NCI-H82 (cell line): ENCODE results near the gene NDUFB7.
"Not testable (repeated sequence)": the region's sequence is repeated elsewhere in the genome, so short reads cannot be mapped to it uniquely, and the experiment has no call there.

Experiments used
- DNase-seq: peaks from one replicate; lab custom pipeline; 2025; lab: John Stamatoyannopoulos, UW

NDUFB7 gene

DNA sequence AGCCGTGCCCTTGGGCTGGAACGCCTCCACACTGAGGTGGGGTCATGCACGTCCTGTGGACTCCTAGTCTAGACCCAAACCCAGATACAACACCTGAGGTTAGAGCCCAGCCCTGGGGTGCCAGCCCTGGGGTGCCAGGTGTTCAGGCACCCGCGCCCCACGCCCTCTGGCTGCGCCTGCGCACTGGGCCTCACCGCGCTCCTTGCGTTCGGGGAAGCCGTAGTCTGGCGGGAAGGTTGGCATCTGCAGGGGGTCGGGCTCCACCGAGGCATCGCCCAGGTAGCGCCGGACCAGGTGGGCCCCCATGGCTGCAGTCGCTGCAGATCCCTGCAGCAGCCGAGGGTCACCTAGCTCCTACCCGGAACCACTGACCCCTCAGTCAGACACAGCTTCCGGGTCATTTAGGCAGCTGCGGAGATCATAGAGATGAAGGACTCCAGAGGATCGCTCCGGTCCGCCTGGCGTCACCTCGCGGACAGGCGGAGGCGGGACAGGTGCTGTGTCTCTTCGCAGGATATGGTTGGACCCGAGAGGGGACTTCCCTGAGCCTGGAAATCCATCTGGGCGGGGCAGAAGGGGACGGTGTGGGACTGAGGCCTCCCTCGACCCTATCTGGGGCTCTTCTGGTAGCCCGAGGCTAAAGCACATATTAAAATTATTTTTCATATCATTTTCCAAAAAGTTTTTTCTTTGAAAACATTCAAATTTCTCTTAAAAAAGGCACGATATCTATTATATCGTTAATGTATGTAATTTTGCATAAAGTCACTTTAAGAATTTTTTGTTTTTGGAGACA, at the start of gene NDUFB7:
Gene NDUFB7, minus strand, starts transcription at position 372 of the 796 bp plus-strand sequence. Its CDS starts 66 bp downstream, at position 306.
- peak; percentile 99 for DNase-seq

DNA sequence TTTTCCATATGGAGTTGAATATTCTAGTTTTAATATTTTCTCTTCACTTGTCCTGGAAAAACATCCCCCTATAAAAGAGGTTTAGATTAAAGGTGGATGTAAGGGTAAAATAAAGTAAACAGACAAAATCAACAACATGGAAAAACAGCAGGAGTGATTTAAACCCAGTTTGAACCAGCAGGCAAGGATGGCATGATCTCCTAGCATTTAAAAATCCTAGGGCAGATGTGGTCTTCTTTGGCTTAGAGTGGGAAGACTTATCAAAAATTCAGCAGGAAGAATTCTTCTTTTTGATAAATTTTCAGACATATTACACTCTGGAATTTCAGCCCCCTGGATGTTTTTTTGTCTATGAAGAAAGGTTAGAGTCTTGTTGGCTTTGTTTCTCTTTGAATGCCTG, 47.5 kb upstream of the NDUFB7 start:
- no peak for DNase-seq

GRCh38 chr19:14616407-14616806, 44.5 kb upstream of the NDUFB7 start:
- no peak for DNase-seq

DNA sequence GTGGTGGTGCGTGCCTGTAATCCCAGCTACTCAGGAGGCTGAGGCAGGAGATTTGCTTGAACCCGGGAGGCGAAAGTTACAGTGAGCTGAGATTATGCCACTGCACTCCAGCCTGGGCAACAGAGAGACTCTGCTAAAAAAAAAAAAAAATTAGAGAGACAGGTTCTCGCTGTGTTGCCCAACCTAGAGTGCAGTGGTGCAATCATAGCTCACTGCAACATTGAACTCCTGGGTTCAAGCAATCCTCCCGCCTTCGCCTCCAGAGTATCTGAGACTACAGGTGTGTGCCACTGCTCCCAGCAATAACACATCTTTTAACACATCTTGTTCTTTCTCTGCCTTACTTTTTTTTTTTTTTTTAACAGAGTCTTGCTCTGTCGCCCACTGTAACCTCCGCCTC, 43.8 kb upstream of the NDUFB7 start:
- no peak for DNase-seq

- no peak for DNase-seq
Observed at GRCh38 chr19:14614099-14614412, 42.2 kb upstream of the NDUFB7 start.

DNA sequence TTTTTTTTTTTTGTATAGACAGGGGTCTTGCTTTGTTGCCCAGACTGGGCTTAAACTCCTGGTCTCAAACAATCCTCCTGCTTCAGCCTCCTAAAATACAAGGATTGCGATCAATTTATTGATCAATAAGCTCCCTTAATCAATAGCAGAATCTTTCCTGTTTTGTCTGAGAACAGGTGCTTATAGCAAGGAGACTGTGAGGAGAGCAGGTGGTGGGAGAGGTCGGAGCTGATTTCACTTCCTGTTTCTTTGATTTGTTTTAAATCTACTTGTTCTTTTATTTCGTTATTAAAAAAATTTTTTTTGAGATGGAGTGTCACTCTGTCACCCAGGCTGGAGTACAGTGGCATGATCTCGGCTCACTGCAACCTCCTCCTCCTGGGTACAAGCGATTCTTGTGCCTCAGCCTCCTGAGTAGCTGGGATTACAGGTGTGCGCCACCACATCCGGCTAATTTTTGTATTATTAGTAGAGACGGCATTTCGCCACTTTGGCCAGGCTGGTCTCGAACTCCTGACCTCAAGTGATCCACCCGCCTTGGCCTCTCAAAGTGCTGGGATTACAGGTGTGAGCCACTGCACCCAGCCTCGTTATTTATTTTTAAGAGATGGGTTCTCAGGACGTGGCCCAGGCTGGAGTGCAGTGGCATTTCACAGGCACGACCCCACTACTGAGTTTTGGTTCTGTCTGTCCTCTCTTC, 41.7 kb upstream of the NDUFB7 start:
- DNase-seq: not testable (repeated sequence)

DNA sequence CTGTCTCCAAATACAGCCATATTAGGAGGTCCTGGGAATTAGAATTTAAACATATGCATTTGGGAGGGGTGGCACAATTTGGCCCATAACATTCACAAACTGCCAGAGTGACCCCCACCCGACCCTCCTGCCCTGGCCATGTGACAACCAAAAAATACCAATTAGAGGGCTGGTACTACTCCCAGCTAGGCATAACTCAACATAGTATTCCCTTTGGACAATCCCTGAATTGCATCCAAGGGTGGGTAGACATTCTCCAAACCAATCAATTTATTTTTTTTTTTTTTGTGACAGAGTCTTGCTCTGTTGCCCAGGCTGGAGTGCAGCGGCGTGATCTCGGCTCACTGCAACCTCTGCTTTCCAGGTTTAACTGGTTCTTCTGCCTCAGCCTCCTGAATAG, 40.8 kb upstream of the NDUFB7 start:
- no peak for DNase-seq

DNA sequence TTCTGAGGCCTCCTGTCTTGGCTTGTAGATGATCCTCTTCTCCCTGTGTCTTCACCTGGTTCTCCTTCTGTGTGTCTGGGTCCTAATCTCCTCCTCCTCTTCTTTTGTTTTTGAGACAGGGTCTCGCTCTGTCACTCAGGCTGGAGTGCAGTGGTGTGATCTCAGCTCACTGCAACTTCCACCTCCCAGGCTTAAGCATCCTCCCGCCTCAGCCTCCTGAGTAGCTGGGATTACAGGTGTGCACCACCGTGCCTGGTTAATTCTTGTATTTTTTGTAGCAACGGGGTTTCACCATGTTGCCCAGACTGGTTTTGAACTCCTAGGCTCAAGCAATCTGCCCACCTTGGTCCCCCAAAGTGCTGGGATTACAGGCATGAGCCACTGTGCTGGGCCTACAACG, 40.4 kb upstream of the NDUFB7 start:
- DNase-seq: not testable (repeated sequence)

- DNase-seq: no peak
Observed at GRCh38 chr19:14611051-14611450, 39.2 kb upstream of the NDUFB7 start.

DNA sequence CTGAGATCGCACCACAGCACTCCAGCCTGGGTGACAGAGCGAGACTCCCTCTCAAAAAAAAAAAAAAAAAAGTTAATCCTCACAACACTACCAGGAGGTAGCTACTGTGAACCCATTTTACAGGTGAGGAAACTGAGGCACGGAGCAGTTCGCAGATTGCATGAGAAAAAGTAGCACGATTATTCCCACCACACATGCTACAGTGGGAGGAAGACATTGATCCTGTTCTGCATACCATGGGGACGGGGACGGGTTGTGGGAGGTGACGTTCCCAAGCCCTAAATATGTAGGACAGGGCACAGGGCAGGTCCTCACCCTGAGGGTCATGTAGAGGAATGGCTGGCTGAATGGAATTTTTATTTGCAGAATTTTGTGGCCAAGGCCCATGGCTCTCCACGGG, 34.8 kb upstream of the NDUFB7 start:
- DNase-seq: no peak

- DNase-seq: no peak
Observed at GRCh38 chr19:14603990-14604387, 32.1 kb upstream of the NDUFB7 start.

- no peak for DNase-seq
Observed at GRCh38 chr19:14599548-14600147, 27.8 kb upstream of the NDUFB7 start.

GRCh38 chr19:14595558-14595957, 23.7 kb upstream of the NDUFB7 start:
- no peak for DNase-seq

DNA sequence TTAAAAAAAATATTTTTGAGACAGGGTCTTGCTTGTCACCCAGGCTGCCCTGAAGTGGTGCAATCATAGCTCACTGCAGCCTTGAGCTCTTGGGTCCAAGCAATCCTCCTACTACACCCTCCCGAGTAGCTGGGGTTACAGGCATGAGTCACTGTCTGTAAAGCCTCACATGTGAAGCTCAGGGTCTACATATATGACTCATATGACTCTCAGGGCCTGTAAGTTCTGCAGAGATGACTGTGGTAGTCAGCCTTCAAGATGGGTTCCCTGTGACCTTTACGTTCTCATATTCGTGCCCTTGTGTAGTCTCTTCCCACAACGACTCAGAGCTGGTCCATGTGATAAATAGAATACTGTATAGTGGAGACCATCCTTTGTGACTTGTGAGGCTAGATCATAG, 17.6 kb upstream of the NDUFB7 start:
- not testable (repeated sequence) for DNase-seq

GRCh38 chr19:14585187-14585586, 13.3 kb upstream of the NDUFB7 start:
- DNase-seq: not testable (repeated sequence)

GRCh38 chr19:14584372-14584771, 12.5 kb upstream of the NDUFB7 start:
- DNase-seq: not testable (repeated sequence)

DNA sequence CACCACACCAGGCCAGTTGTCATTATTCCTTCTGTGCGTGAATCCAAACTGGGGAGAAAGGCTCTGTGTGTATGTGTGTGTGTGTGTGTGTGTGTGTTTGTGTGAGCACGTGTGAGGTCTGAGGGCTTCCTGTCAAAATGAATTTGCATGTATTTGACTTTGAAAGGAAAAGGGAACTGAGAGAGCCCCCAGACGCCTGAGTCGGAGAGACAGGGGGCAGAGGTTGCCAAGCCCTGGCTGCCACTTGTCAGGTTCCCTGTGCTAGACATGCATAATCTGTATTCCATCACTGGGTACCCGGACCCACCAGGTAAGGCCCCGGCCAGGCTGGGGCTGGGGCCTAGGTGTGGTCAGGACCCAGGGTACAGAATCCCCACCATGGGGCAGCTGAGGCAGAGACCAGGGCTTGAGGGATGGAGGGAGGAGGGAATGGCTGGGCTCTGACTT, 11.1 kb upstream of the NDUFB7 start, which contains the start of gene CLEC17A:
Gene CLEC17A, plus strand, starts transcription at position 191 of the 447 bp plus-strand sequence. Its CDS starts 77 bp downstream, at position 268.
- DNase-seq: no peak

DNA sequence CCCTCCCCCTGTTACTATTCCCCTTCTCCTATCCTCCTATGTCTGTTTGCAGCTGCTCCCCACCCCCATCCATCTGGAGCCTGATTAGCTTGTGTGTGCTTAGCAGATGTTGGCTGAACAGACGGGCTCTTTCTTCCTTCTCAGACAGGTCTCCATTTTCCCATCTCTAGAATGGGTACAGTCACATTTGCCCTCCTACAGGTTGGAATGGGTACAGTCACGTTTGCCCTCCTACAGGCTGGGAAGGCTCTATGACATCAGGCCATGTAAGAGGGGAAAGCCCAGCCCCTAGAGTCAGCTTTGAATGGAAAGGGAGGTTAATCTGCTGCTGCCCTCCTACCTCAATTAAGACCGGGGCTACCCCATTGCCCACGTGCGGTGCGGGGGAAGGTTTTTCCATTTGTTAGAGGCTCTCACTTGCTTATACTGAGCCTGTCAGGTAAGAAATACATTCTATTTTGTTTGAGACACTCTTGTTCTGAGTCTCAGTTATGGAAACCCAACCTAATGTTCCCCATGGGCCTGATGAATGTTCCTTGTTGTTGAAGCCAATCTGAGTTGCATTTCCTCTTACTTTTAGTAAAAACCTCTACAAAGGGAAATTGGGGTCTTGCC, 8.9 kb upstream of the NDUFB7 start:
- DNase-seq: peak; percentile 43

GRCh38 chr19:14577885-14578427, 6.1 kb upstream of the NDUFB7 start:
- peak; percentile 92 for DNase-seq

- DNase-seq: no peak
Observed at GRCh38 chr19:14577264-14577663, 5.4 kb upstream of the NDUFB7 start.

DNA sequence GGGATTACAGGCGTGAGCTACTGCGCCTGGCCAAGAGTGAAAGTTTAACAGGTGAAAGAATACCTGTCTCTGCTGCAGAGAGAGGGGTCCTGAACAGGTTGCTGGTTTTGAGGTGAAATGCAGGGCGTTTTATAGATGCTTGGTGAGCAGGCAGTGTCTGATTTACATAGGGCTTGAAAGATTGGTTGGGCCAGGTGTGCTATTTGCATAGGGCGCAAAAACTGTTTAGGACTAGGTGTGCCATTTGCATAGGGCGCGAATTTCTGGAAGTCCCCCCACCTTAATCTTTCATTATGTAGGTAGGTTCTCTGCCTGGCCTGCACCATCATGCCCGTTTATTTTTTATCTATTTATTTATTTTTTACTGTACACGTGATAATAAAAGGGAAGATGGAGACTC, 4.5 kb upstream of the NDUFB7 start:
- no peak for DNase-seq

DNA sequence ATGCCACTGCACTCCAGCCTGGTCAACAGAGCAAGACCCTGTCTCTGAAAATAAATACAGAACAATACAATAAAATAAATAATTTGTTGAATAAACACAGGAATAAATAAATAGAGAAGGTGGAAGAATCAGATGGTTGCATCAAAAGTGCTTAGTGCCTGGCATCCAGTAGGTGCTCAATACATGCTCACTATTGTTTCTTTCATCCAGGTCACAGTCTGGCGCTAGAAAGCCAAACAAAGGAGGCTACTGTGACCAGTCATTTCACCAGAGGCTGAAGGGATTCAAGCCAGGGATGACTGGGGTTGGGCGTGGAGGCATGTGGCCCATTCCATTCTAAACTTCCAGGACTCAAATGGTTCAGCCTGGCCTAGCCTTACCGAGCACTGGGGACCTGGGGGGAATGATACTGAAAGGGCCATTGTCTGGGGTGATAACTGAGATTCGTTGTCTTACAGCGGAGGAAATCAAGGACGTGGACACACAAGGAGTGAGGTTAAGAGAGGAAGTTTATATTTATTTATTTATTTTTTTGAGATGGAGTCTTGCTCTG, 3.6 kb upstream of the NDUFB7 start:
- DNase-seq: no peak
